Transverse colon (tissue), 3 donors: ENCODE data around the gene RAD9A.
A peak's percentile ranks its signal among the peaks of the same experiment; 100 is the strongest.

Experiments
- POLR2A ChIP-seq: fragments of 450-650 bp; IDR thresholded peaks from one replicate; pipeline ENCODE4 v1.6.1; 2016; ENCODE audit warnings: antibody characterized with exemption, mild to moderate bottlenecking, moderate library complexity
- TF ChIP-seq, protein P1 (sequence below), 5 experiments: fragments of 200-600 bp in 3 of 5; fragments of 450-650 bp in 2 of 5; sonication (generic) in 3 of 5; IDR thresholded peaks; 1 replicate in 2 of 5; 2 replicates in 3 of 5; pipeline ENCODE4 v1.5.1; 2016 to 2017; ENCODE audit warnings: antibody characterized with exemption in 5 of 5, inconsistent platforms in 3 of 5, mild to moderate bottlenecking in 2 of 5, moderate library complexity in 1 of 5

GRCh38 chr11:67372321-67372992 lies 19.3 kb upstream of the RAD9A start:
- TF ChIP-seq, protein P1, sequence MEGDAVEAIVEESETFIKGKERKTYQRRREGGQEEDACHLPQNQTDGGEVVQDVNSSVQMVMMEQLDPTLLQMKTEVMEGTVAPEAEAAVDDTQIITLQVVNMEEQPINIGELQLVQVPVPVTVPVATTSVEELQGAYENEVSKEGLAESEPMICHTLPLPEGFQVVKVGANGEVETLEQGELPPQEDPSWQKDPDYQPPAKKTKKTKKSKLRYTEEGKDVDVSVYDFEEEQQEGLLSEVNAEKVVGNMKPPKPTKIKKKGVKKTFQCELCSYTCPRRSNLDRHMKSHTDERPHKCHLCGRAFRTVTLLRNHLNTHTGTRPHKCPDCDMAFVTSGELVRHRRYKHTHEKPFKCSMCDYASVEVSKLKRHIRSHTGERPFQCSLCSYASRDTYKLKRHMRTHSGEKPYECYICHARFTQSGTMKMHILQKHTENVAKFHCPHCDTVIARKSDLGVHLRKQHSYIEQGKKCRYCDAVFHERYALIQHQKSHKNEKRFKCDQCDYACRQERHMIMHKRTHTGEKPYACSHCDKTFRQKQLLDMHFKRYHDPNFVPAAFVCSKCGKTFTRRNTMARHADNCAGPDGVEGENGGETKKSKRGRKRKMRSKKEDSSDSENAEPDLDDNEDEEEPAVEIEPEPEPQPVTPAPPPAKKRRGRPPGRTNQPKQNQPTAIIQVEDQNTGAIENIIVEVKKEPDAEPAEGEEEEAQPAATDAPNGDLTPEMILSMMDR (IDR thresholded peaks at IDR 0.05): no peak
- TF ChIP-seq POLR2A: peak; percentile 33
